ENCODE data around the gene C4orf46.

Gene C4orf46

GRCh38 chr4:158622251-158622650, 49.4 kb downstream of the C4orf46 start:
- H3K27me3 Mint-ChIP-seq, result peaks cover 23% of the 10 kb centered on the region
- H3K4me1 Mint-ChIP-seq (ENCODE audit: low read depth), result no peaks in the 10 kb centered on the region
- no peak overlapping the region for H3K27ac Mint-ChIP-seq
- no peaks in the 10 kb centered on the region for H3K36me3 Mint-ChIP-seq (ENCODE audit: low read depth)
- no peak overlapping the region for H3K4me3 Mint-ChIP-seq
- no peaks in the 10 kb centered on the region for H3K9me3 Mint-ChIP-seq

- no peak overlapping the region for H3K27ac Mint-ChIP-seq
Measured at GRCh38 chr4:158621729-158622128, 50.0 kb downstream of the C4orf46 start.

GRCh38 chr4:158617956-158618355, 53.7 kb downstream of the C4orf46 start:
- H3K36me3 Mint-ChIP-seq (ENCODE audit: low read depth), result no peaks in the 10 kb centered on the region
- no peaks in the 10 kb centered on the region for H3K9me3 Mint-ChIP-seq
- no peak overlapping the region for H3K4me3 Mint-ChIP-seq
- H3K4me1 Mint-ChIP-seq (ENCODE audit: low read depth), result no peaks in the 10 kb centered on the region
- no peak overlapping the region for H3K27ac Mint-ChIP-seq
- H3K27me3 Mint-ChIP-seq, result peaks cover 14% of the 10 kb centered on the region

More at GRCh38 chr4:158621729-158622128, 50.0 kb downstream of the C4orf46 start:
- H3K27me3 Mint-ChIP-seq, result peaks cover 23% of the 10 kb centered on the region
- no peaks in the 10 kb centered on the region for H3K36me3 Mint-ChIP-seq (ENCODE audit: low read depth)
- no peaks in the 10 kb centered on the region for H3K4me1 Mint-ChIP-seq (ENCODE audit: low read depth)
- no peak overlapping the region for H3K4me3 Mint-ChIP-seq
- no peaks in the 10 kb centered on the region for H3K9me3 Mint-ChIP-seq

All from stimulated activated naive CD8-positive, alpha-beta T cell treated with anti-CD3 and anti-CD28 coated beads, Interleukin-15, Interleukin-2, amounts not matched to agents 100 ng/mL and 50 ng/mL, for 24 hours (primary cell).